DND-41 (cell line): ENCODE data around the gene APBB1IP.

Experiments used
- CTCF ChIP-seq: IDR thresholded peaks from 2 replicates; pipeline ENCODE4 v1.5.1; 2012; ENCODE audit warnings: borderline replicate concordance, low read length, moderate library complexity, mild to moderate bottlenecking; ENCODE audit not compliant: poor library complexity, severe bottlenecking; ENCODE audit errors: extremely low read depth
- EZH2 ChIP-seq: IDR thresholded peaks from 3 replicates; pipeline ENCODE4 v1.6.1; 2012; ENCODE audit warnings: borderline replicate concordance, low read depth, mild to moderate bottlenecking, moderate library complexity, low read length, inconsistent platforms; ENCODE audit not compliant: severe bottlenecking

DNA sequence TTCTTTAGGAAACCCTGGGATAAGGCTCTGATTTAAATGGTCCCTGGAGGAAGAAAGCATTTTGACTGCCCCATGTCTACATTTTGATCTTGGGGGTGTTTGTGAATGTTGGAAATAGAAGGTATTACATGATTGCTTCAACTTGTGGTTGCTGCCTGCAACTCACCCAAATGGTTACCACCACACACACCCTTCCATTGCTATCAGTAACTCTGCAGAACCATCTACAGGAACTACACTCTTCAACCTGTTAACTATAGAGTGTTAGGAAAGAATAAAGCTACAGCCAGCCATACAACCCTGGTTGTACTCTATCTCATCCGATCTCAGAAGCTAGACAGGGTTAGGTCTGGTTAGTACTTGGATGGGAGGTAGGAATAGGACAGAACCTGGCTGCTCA lies 71.2 kb downstream of the APBB1IP start:
- TF ChIP-seq CTCF: no peak
- TF ChIP-seq EZH2: no peak
